GM18907 (cell line): ENCODE results near the gene HOXA1.

Source experiments
- ATAC-seq: cut with Tn5 transposase; IDR thresholded peaks from one replicate; pipeline ENCODE4 v1.9.1; 2021; ENCODE audit warnings: mild to moderate bottlenecking, moderate library complexity; ENCODE audit not compliant: unreplicated experiment

HOXA1 gene

DNA sequence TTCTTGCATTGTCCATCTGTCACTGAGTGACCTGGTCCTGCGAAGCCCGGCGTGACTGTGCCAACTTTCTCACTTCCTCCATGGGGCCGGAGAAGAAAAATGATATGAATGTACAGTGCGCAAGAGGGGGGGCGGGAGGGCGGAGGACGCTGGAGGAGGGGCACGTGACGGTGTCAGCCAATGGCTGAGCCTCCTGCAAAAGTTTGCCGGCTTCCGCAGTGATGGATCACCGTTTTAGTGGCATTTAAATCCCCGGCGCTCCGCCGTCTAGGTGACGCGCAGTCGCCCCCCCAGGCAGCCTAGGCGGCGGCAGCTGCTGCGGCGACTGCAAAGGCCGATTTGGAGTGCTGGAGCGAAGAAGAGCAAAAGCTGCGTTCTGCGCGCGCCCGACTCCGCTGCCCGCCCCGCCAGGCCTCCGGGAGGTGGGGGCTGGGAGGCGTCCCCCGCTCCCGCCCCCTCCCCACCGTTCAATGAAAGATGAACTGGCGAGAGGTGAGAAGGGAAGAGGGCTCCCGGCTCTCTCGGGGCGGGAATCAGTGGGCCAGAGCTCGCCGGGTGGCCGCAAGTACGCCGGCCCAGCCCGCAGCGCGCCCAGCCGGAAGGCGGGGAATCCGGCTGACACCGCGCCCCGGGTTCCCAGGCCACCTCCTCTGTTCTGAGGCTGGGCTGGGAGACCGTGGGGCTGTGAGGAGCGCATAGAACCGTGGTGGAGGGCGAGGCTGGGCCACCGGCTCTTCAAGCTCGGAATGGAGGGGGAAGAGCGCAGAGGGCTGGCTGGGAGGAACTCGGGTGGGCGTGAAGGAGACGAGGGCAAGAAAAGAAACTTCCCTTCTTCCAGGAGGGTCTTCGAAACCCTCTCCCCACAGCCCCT is at the start of gene HOXA1:
TSS of gene HOXA1 (minus strand) at position 104 of the 871 bp plus-strand sequence. CDS start at position 16, 88 bp downstream.
- peak; percentile 87 for ATAC-seq

DNA sequence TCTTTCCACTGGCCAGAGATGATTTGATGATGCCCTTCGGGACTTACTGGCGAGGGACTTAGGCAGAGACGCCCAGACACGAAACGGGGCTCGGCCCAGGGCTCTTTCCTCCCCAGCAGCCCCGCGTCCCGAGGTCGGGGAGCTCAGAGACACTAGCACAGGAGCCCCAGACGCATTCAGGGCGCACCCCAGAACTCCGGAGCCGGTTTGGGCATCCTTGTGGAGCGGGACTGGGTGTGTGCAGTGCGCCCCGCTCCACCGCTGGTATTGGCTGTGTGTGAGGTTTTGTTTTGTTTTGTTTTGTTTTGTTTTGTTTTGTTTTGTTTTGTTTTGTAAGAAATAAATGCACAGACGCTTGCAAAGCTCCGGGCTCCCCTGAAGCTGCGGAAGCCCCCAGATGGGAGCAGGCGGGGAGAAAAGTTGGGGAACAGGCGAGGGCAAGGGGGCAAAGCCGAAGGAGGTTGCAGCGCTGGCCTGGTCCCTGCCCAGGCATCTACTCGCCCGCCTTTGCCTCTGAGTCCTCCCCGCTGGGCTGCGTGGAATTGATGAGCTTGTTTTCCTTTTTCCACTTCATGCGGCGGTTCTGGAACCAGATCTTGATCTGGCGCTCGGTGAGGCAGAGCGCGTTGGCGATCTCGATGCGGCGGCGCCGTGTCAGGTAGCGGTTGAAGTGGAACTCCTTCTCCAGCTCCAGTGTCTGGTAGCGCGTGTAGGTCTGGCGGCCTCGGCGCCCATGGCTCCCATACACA is 49.5 kb upstream of the HOXA1 start:
- ATAC-seq = no peak

DNA sequence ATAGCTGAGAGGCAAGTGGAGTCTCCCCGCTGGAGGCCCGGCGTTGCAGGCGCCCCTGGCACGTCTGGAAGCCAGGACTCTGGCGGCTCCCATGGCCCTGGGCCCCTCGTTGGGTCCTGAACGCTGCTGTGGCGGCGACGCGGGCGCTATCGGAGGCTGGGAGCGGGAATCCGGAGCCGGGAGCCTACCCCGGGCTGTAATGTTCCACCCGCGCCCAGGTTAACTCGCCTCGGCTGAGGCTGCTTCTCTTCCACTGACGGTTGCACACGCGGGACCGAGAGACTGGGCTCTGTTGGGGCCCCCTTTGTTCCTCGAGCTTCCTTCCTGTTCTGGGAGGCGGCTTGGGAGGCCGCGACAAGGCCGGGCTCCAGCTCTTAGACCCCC is 49.0 kb upstream of the HOXA1 start:
- no peak for ATAC-seq

DNA sequence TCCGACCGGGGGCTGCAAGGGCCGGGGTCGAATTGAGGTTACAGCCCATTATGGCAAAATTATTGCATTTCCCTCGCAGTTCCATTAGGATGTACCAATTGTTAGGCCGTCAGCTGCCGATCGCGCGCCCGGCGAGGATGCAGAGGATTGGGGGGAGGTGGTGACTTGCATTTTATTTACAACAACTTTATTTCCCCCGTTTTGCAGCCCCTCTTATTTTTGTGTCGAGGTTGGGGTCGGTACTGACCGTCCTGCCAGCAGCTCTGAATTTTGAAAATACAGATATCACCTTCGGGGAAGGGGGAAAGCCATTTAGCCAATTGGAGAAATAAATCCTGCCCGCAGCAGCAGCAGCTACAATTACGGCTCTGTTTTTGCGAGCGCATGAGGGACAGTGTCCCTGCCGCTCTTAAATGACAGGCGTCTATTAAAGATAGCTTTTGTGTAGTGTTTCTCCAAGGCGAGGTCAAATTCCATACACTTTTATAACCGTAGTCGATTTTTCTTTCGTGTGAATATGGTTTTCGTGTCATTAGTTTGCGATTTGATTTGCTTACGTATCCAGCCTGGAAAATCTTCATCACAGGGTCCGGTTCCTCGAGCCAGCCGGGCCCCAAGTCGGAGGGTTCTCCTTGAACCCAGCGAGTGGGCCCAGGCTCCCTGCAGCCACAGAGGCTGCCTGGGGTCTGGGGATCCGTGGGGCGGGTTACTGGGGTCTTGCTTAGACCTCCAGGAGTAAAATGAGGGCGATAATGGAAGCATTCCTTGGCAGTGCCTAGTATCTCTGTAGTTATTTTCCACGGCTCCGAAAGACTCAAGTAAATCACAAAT is 48.4 kb upstream of the HOXA1 start:
- ATAC-seq = no peak

DNA sequence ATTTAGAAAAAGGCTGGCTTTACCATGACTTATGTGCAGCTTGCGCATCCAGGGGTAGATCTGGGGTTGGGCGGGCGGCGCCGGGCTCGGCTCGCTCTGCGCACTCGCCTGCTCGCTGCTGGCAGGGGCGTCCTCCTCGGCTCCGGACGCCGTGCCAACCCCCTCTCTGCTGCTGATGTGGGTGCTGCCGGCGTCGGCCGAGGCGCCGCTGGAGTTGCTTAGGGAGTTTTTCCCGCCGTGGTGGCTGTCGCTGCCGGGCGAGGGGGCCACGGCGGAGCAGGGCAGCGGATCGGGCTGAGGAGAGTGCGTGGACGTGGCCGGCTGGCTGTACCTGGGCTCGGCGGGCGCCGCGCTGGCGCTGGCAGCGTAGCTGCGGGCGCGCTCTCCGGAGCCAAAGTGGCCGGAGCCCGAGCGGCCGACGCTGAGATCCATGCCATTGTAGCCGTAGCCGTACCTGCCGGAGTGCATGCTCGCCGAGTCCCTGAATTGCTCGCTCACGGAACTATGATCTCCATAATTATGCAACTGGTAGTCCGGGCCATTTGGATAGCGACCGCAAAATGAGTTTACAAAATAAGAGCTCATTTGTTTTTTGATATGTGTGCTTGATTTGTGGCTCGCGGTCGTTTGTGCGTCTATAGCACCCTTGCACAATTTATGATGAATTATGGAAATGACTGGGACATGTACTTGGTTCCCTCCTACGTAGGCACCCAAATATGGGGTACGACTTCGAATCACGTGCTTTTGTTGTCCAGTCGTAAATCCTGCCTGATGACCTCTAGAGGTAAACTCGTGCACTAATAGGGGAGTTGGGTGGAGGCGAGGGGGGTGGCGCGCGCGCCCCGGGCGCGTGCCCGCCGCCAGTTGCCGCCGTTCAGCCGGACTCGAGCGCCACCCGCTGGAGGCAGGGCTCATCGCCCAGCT is 47.5 kb upstream of the HOXA1 start, which contains the start of gene HOXA5:
TSS of gene HOXA5 (minus strand) at position 659 of the 927 bp plus-strand sequence. CDS start at position 585, 74 bp downstream.
- no peak for ATAC-seq

DNA sequence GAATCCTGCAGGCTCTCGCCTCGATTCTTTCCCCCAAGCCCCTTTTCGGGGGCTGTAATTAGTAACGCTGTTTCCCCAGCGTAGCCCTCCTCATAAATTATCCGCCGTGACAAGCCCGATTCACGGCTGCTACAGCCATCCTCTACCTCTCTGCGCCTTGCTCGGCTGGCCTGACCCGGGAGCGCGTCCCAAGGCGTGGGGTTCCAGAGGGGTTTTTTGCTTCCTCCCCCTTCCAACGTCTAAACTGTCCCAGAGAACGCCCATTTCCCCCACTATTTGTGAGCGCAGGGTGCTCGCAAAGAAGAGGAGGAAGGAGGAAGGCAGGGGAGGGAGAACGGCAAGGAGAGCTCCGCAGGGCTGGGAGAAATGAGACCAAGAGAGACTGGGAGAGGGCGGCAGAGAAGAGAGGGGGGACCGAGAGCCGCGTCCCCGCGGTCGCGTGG is 46.8 kb upstream of the HOXA1 start:
- no peak for ATAC-seq

DNA sequence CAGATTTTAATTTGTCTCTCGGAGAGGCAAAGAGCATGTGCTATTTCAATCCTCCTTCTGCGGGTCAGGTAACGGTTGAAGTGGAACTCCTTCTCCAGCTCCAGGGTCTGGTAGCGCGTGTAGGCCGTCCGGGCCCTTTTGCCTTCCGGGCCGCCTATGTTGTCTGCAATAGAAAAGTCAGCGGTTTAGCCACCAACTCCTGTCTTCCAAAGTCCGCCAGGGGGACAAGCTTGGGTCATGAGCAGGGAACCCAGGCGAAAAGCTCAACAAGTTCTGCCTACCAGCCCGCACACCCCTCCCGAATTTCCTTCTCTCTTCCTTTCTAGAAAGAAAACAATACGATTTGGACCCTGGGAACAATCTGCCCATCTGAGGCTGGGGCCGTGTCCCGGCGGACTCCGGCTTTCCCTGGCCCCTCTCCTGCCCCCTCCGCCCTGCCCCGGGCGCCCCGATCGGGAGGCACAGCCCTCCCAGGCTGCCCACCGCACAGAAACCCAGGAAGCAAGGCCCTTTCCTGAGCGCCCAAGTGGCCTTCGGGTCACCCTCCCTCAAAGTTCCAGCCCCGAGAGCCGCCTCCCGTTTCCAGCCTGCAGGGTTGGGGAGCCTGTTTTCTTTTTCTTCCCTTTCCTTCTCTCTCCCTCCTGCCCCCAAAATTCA is 46.3 kb upstream of the HOXA1 start:
- no peak for ATAC-seq

DNA sequence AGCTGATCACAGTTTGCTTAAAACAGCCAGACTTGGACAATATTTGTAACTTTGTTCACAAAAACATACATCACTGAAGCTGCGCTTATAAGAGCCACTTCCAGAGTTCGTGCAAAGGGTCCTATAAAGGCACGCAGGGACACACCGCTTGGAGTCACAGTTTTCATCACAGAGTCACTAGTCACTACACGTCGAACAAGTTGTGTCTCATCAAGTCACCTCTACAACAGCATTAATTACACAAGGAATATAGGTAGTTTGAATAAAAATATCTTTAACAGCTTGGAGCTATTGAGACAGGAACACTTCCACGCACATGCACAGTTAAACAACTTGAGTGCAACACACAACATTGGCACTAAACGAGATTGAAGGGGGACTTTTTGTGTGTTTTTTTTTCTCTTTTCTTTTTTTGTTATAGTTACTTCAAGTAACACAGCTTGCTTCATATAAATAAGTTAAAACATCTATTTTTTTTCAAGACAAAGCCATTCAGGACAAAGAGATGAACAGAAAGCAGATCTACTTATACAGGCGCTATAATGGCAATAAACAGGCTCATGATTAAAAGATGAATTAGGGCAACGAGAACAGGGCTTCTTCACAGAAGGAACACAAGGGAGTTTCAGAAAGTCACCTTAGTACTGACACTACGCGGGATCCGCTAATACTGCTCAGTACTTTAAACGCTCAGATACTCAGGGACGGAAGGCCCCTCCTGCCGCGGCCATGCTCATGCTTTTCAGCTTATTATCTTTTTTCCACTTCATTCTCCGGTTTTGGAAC is 45.5 kb upstream of the HOXA1 start:
- ATAC-seq = no peak

DNA sequence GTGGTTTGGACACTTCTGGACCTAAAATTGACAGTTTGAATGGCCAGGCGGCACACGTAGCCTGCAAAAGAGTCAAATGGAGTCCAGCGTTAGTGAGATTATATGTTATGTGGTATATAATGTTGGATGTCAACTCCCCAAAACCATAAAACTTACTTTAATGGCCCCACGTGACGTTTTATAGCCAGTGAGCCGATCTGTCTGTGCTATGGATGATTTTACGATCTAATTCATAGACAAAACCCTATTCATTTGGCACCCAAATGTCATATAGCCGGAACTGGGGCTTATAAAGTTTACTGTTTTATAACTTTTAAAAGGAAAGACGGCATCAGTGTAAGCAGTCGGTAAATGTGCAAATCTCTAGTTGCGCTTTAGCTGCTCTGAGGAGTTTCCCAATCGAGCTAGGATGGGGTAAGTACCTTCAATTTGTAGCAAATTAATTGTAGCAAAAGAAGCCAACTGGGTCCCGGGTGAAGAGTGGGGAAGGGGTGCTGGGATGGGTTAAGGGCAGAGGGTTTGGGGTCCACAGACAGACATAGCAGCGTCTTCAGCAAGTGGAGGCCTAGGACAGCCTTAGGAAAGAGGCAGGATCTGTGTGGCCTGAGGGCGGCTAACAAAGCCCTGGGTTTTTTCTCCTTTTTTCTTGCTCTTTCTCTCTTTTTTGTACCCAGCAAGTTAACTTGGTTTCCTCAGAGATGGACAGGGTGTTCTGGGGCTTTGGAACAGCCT is 44.5 kb upstream of the HOXA1 start:
- no peak for ATAC-seq

DNA sequence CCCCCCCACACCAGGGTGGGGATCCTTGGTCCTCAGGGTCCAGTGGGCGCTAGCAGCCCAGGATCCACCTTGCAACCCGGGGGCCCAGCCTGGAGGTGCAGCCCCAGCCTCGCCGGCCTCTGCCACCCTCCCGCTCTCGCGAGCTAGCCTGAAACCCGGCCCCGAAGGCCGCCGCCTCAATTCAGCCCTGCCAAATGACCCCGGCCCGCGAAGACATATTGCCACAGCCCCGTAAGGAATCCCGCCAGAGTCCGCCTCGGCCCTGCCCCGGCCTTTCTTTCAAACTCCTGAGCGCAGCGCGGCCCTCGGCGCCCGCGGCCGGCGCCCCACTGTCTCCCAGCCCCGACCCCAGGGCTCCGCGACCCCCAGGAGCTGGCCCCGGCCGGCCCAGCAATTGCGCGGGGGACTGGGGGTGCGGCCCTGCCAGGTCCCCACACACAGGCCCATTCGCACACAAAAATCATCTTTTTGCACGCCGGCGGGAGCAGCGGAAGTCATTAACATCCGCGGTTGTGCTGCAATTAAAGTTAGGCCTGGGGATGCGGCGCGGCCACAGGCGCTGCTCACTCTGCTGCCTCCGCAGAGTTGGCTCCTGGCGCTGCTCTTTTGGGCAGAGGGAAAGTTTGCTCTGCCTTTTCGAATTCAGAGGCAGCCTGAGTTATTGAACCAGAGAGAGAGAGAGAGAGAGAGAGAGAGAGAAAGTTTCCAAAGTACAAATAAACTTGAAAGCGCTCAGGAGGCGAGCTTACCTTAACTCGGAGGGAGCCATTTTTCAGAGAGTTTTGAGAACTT is 43.7 kb upstream of the HOXA1 start:
- ATAC-seq = no peak

DNA sequence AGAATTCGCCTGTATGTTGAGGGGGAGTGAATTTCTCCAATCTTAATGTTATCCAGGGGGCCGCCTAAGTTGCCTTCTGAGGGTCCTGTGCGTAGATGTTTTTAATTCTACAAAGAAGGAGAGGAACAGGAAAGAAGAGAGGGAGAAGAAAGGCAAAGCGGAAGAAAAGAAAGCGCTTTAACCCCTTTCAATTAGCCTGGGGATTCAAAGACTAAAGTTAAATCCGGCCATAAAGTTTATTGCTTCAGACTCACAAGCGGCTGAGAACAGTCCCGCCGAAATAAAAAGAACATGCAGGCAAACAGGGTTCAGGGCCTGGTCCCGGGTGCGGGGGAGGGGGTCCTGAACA is 43.2 kb upstream of the HOXA1 start:
- no peak for ATAC-seq

DNA sequence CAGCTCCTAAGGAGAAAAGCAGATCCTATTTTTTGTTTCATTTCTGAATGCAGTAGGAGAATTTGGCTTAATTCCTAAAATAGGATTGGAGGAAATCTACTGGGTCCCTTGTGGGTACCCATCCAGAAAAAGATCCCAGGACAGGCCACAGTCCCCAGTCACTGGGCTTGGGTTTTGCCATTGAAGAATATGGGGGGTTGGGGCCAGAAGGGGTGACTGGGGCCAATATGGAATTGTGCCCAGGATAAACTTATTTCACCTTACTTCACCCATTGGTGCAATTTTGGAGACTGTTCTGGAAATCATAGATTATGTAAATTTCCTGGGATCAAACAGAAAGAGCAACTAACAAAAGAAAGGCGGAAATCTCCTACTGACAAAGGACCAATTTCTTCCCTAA is 42.7 kb upstream of the HOXA1 start:
- no peak for ATAC-seq

DNA sequence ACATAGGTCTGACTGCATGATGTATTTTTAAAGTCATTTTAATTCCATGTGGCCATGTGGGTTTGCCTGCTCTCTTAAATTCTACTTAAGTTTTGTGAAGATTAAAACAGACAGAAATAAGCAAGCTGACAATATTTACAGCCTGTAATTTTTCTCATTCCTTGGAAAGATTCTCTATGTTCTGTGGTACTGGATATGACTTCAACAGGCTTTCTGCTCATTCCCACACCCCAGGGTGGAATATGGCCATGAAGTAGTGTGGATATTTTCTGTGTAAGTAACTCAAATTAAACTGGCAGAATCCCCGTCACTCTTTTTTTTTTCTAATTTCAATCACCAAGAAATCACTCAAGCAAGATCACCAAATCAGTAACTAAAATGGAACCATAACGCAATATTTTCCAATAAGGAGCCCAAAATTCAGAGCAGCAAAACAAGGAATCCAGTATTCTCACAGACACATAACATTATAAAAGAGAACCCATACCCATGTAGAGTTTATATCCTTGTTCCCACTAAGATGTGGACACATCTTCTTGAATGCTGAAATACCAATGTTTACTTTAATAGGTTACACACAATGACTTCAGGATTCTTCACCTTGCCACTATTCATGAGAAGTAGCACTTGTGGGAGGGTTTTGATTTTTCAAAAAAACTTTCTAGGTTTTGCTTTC is 42.0 kb upstream of the HOXA1 start:
- ATAC-seq = no peak

DNA sequence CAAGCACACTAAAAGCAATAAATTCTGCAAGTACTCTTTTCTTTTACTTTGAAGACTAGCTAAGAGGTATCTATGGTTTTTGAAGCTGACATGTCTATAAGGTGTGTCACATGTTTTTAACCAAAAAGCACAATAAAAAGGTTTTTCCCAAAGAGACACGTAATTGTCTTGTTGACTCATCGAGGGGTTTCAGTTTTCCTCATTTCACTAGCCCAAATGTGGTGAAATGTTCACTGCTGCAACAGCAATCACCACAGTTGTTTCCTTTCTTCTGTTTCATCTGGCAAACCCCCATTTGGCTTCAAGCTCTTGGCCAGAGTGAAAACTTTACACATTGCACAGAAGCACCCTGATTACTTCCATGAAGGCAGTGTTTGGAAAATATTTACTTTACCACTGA is 38.6 kb upstream of the HOXA1 start:
- no peak for ATAC-seq

DNA sequence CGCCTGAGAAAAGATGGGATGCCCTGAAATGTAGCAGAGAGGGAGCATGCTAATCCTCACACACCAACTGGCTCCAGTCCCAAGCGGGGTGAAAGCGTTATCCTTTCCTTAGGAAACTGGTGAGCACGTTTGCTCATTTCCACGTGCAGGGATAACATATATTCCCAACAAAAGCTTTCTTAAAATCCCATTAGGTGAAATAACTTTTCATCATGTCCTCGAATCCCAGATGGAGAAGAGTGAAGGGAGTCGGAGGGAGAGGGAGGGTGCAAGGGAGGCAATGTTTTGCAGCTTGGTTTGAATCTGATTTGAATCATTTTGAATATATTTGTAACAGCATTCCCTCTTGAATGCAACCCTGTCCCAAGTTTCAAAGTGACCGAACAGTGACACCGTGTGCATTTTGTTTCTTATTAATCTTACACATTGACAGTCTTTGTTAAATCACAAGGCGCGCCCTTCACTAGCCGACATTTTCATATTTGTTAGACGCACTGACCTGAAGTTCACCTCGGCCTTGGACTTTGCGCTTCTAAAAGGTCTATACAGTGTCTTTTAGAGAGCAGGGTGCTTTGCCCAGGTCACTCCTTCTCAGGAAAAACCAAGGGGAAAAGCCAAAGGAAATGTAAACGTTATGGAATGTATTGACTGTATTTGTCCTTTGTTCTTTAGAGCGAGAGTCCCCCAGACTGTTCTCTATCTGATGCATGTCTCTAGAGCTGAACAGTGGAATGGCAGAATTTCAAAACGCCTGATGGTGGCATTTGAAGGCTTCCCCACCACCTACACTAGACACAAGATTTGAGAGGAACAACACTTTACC is 37.8 kb upstream of the HOXA1 start:
- ATAC-seq = no peak

DNA sequence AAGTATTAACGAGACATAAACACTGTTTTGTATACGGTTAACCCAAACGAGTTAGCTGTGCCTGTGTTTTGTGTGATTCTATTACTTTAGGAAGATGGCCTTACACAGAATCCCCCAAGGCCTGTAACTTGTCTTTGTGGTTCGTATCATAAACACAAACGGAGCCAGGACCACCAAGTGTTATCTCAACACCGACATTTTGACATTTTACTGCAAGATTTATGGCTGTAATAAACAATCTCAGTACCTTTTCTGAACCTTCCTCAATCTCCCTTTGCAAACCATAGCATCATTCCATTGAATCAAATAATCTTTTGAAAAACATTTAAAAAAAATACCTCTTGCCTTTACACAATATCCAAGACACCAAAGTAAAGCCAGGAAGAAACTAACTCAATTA is 37.2 kb upstream of the HOXA1 start:
- ATAC-seq = no peak
